DOHH2 (cell line): ENCODE measurements around the gene AFG3L2.

Experiments used
- EZH2phosphoT487 ChIP-seq: fragments of 200-600 bp; sonication (generic); IDR thresholded peaks from 2 replicates; pipeline ENCODE4 v1.6.1; 2017; ENCODE audit warnings: borderline replicate concordance, mild to moderate bottlenecking, antibody characterized with exemption, low read length, moderate library complexity, mixed read lengths
- TF ChIP-seq, protein P1 (sequence below): fragments of 200-600 bp; sonication (generic); IDR thresholded peaks from one replicate; pipeline ENCODE4 v1.5.1; 2014; ENCODE audit warnings: antibody characterized with exemption, mild to moderate bottlenecking, low read depth, low read length; ENCODE audit not compliant: poor library complexity, severe bottlenecking

DNA sequence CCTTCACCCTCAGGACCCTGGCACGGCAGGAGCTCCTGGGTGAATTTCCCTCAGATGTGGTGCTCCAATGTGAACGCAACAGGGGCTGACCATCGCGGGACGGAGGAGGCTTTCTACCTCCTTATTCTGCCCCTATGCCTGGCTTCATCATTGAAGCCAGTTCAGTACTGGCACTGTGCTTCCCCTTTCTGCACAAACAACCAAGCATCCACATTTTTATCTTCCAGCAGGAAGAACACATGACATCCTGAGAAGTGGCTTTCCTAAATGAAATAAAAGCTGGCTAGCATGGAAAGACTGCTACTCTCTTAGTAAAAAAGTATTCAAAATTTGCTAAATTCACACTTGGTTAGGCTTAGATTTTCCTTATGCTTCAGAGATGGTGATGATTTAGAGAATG lies 24.8 kb downstream of the AFG3L2 start:
- TF ChIP-seq, protein P1, sequence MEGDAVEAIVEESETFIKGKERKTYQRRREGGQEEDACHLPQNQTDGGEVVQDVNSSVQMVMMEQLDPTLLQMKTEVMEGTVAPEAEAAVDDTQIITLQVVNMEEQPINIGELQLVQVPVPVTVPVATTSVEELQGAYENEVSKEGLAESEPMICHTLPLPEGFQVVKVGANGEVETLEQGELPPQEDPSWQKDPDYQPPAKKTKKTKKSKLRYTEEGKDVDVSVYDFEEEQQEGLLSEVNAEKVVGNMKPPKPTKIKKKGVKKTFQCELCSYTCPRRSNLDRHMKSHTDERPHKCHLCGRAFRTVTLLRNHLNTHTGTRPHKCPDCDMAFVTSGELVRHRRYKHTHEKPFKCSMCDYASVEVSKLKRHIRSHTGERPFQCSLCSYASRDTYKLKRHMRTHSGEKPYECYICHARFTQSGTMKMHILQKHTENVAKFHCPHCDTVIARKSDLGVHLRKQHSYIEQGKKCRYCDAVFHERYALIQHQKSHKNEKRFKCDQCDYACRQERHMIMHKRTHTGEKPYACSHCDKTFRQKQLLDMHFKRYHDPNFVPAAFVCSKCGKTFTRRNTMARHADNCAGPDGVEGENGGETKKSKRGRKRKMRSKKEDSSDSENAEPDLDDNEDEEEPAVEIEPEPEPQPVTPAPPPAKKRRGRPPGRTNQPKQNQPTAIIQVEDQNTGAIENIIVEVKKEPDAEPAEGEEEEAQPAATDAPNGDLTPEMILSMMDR, result no peak
- no peak for TF ChIP-seq EZH2phosphoT487
